ENCODE results near the gene PPP4R3A.

GRCh38 chr14:91484744-91485143, 25.4 kb downstream of the PPP4R3A start:
- TF ChIP-seq CTCF (IDR thresholded peaks at IDR 0.05) (no peak), POLR2A (IDR thresholded peaks at IDR 0.05) (no peak)

Measured in breast epithelium (tissue), 3 donors.